PC-3 (cell line): ENCODE results near the gene PPARD. TPM values are rescaled to one million over a fixed set of nuclear protein-coding genes. Genes with fewer than 3 reads are reported as not detected.
A peak's percentile ranks its signal among the peaks of the same experiment; 100 is the strongest.

ENCODE experiments used
- ATAC-seq: fragments of 200-7000 bp; cut with Tn5 transposase; 2 replicates; pipeline ENCODE4 v1.9.1; 2020; ENCODE audit warnings: mild to moderate bottlenecking, moderate library complexity
- BruUV-seq: library from RNA; stranded (reverse); fragments of 400-500 nt; replicated peaks from 2 replicates; lab custom pipeline; 2021; lab: Mats Ljungman, UMichigan
- CTCF ChIA-PET: fragments of 300-600 bp; sonication (Branson Sonifier 250); formaldehyde crosslinking; loops from one replicate; lab custom pipeline; 2022; ENCODE audit warnings: antibody characterized with exemption; lab: Charles Lee
- POLR2A ChIA-PET: fragments of 300-600 bp; sonication (Branson Sonifier 250); formaldehyde crosslinking; loops from one replicate; lab custom pipeline; 2022; ENCODE audit warnings: antibody characterized with exemption; ENCODE audit not compliant: unreplicated experiment; lab: Charles Lee
- DNase-seq: peaks from one replicate; pipeline ENCODE4 v3.0.0-alpha.2; 2015
- H2AFZ ChIP-seq: fragments of 300-600 bp; sonication (generic); 2 replicates; pipeline ENCODE4 v1.6.0; 2016; ENCODE audit warnings: antibody characterized with exemption, low read length
- H3F3A ChIP-seq: fragments of 300-600 bp; sonication (generic); one replicate; pipeline ENCODE4 v1.6.0; 2017; ENCODE audit warnings: antibody characterized with exemption, low read length, control low read depth, mild to moderate bottlenecking; ENCODE audit not compliant: unreplicated experiment
- H3K27ac ChIP-seq: fragments of 300-600 bp; sonication (generic); 2 replicates; pipeline ENCODE4 v1.5.1; 2016; ENCODE audit warnings: mild to moderate bottlenecking, low read length
- H3K27me3 ChIP-seq: fragments of 300-600 bp; sonication (generic); 2 replicates; pipeline ENCODE4 v1.6.1; 2016; ENCODE audit warnings: low read length, mixed read lengths
- H3K36me3 ChIP-seq: fragments of 300-600 bp; sonication (generic); 2 replicates; pipeline ENCODE4 v1.6.1; 2016; ENCODE audit warnings: low read depth, mixed run types, low read length, mixed read lengths
- H3K4me1 ChIP-seq: fragments of 300-600 bp; sonication (generic); 2 replicates; pipeline ENCODE4 v1.5.1; 2016; ENCODE audit warnings: low read length; ENCODE audit not compliant: insufficient read depth
- H3K4me2 ChIP-seq: fragments of 300-600 bp; sonication (generic); 2 replicates; pipeline ENCODE4 v1.6.0; 2016; ENCODE audit warnings: low read length
- H3K4me3 ChIP-seq: fragments of 300-600 bp; sonication (generic); 2 replicates; pipeline ENCODE4 v1.5.1; 2016; ENCODE audit warnings: mild to moderate bottlenecking, low read length, mixed read lengths
- H3K79me2 ChIP-seq: fragments of 300-600 bp; sonication (generic); 2 replicates; pipeline ENCODE4 v1.6.1; 2017; ENCODE audit warnings: low read length, mixed read lengths
- H3K9ac ChIP-seq: fragments of 300-600 bp; sonication (generic); 2 replicates; pipeline ENCODE4 v1.6.0; 2016; ENCODE audit warnings: mild to moderate bottlenecking, low read length
- H3K9me2 ChIP-seq: fragments of 300-600 bp; sonication (generic); replicated peaks from 2 replicates; pipeline ENCODE4 v1.6.1; 2016; ENCODE audit warnings: mixed run types, low read length, mixed read lengths
- H3K9me3 ChIP-seq: fragments of 300-600 bp; sonication (generic); 2 replicates; pipeline ENCODE4 v1.6.1; 2016; ENCODE audit warnings: low read length, mixed read lengths
- H4K20me1 ChIP-seq: fragments of 300-600 bp; sonication (generic); 2 replicates; pipeline ENCODE4 v1.6.1; 2016; ENCODE audit warnings: low read length, mixed read lengths
- EZH2 ChIP-seq: fragments of 300-600 bp; sonication (generic); IDR thresholded peaks from one replicate; pipeline ENCODE4 v1.6.1; 2017; ENCODE audit warnings: antibody characterized with exemption, mild to moderate bottlenecking, low read length; ENCODE audit not compliant: unreplicated experiment
- EZH2phosphoT487 ChIP-seq: fragments of 300-600 bp; sonication (generic); IDR thresholded peaks from 2 replicates; pipeline ENCODE4 v1.6.1; 2018; ENCODE audit warnings: mild to moderate bottlenecking, antibody characterized with exemption, low read length, borderline replicate concordance
- intact Hi-C: fragments of 100-400 bp; cut with micrococcal nuclease; formaldehyde crosslinking; loops from 2 replicates; pipeline ENCODE4 v1.9.0; 2023
- total RNA-seq: library from RNA; depleted of rRNA; stranded (reverse); fragments of >200 nt; gene quantifications from 2 replicates; pipeline ENCODE4 v1.2.3, GENCODE V29; 2014
- TF ChIP-seq, protein P1 (sequence below): fragments of 300-600 bp; sonication (generic); conservative IDR thresholded peaks from 2 replicates; pipeline ENCODE4 v1.5.1; 2017; ENCODE audit warnings: antibody characterized with exemption, low read depth, mild to moderate bottlenecking, low read length

Gene PPARD
- total RNA-seq, 1 experiment from 2014 or later = 24.5 TPM

DNA sequence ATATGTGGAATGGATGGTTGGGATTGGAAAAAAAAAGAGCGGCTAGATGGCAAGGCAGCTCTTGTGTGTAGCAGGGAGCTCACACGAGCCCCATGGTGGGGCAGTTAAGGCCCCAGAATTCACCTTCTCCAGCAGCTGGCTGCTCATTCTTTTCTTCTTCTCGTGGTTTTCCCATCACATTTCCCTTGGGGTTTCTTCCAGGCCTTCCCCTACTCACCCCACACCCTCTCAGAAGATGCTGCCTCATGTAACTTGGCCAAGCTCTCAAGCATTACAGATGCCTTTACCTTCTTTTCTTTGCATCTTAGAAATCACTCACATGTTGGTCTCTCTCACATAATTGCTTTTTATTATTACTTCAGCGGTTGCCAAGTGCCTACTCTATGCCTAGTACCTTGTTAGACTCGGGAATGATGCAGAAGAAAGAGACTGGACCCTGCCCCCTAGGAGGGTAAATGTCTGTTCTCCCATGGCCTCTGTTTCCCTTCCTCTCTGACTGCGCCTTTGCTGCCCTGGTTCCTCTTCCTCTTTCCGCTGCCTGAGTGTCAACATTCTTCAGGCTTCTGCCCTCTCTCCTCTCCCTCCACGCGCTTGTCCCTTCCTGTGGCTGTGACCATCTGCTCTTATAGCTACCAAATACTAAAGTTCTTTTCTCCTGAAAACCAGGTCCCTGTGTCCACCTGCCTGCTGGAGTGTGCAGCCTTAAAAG lies 28.6 kb downstream of the PPARD start:
- no TSS peak for BruUV-seq

DNA sequence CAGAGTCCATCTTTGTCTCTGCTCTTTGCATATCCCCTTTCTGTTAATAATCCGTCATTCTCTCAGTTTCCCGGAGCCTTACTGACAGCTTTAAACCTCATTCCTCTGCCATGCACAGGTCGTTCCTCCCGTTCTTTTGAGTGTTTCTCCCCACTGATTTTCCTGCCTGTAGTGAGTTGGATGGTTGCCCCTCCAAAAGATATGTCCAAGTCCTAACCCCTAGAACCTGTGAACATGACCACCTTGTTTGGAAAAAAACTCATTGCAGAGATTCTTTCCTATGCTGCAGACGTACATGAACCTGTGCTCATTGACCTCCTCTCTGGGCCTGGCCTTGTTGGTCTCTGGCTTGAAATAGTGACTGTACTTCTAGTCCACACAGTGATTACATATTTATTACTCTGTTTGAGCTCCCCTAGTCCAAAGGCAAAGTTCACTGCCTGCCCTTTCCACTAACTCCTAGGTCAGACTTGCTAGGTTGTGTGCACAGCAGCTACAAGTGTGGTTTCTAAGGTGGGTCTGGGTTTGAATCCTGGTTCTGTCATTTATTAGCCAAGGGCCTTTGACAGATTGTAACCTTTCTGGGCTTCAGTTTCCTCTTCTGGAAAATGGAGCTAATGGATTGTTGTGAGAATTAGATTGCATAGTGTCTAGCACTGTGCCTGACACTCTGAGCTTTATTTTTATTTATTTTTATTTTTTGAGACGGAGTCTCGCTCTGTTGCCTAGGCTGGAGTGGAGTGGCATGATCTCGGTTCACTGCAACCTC lies 29.3 kb downstream of the PPARD start:
- ATAC-seq = no peak
- H3K4me2 ChIP-seq = no peak overlapping the region
- no peaks in the 10 kb centered on the region for H4K20me1 ChIP-seq
- H3K4me3 ChIP-seq = no peak overlapping the region
- peaks cover 17% of the 10 kb centered on the region; the same call in 1 of the 2 replicates for H3K36me3 ChIP-seq
- no peak overlapping the region for H3K27ac ChIP-seq
- H3K9me3 ChIP-seq = no peaks in the 10 kb centered on the region
- no peak for DNase-seq
- CTCF ChIA-PET = no interaction called here
- no peaks in the 10 kb centered on the region for H3K27me3 ChIP-seq
- TF ChIP-seq EZH2phosphoT487 = no peak
- no peak for TF ChIP-seq EZH2
- TF ChIP-seq, protein P1, sequence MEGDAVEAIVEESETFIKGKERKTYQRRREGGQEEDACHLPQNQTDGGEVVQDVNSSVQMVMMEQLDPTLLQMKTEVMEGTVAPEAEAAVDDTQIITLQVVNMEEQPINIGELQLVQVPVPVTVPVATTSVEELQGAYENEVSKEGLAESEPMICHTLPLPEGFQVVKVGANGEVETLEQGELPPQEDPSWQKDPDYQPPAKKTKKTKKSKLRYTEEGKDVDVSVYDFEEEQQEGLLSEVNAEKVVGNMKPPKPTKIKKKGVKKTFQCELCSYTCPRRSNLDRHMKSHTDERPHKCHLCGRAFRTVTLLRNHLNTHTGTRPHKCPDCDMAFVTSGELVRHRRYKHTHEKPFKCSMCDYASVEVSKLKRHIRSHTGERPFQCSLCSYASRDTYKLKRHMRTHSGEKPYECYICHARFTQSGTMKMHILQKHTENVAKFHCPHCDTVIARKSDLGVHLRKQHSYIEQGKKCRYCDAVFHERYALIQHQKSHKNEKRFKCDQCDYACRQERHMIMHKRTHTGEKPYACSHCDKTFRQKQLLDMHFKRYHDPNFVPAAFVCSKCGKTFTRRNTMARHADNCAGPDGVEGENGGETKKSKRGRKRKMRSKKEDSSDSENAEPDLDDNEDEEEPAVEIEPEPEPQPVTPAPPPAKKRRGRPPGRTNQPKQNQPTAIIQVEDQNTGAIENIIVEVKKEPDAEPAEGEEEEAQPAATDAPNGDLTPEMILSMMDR = no peak
- BruUV-seq = no TSS peak
- H3K9me2 ChIP-seq = no peaks in the 10 kb centered on the region
- intact Hi-C loops = no loop called here
- H3F3A ChIP-seq = peaks cover 7% of the 10 kb centered on the region
- POLR2A ChIA-PET = no interaction called here
- no peak overlapping the region for H2AFZ ChIP-seq
- H3K9ac ChIP-seq = no peak overlapping the region
- H3K4me1 ChIP-seq = peaks cover 38% of the 10 kb centered on the region
- peaks cover 85% of the 10 kb centered on the region for H3K79me2 ChIP-seq

More for the DNA sequence above, 28.6 kb downstream of the PPARD start:
- peak overlapping the region; percentile 92 for H3K27ac ChIP-seq
- H3K4me3 ChIP-seq = no peak overlapping the region
- peaks cover 17% of the 10 kb centered on the region; the same call in 1 of the 2 replicates for H3K36me3 ChIP-seq
- peak overlapping the region; percentile 37; the same call in 1 of the 2 replicates for H3K9ac ChIP-seq
- H3F3A ChIP-seq = peaks cover 7% of the 10 kb centered on the region
- intact Hi-C loops = no loop called here
- no peaks in the 10 kb centered on the region for H3K27me3 ChIP-seq
- H2AFZ ChIP-seq = no peak overlapping the region
- no peaks in the 10 kb centered on the region for H3K9me3 ChIP-seq
- ATAC-seq = no peak
- ChIA-PET CTCF (no interaction called here), POLR2A (no interaction called here)
- peak overlapping the region; percentile 46 for H3K4me2 ChIP-seq
- TF ChIP-seq EZH2phosphoT487 = no peak
- no peak for TF ChIP-seq EZH2
- TF ChIP-seq, protein P1 = no peak
- DNase-seq = no peak
- H3K79me2 ChIP-seq = peaks cover 87% of the 10 kb centered on the region
- no peaks in the 10 kb centered on the region for H3K9me2 ChIP-seq
- no peaks in the 10 kb centered on the region for H4K20me1 ChIP-seq
- H3K4me1 ChIP-seq = peaks cover 38% of the 10 kb centered on the region
